Urinary bladder (tissue), 4 donors: ENCODE measurements around the gene SERF1A. TPM values are rescaled to one million over a fixed set of nuclear protein-coding genes. Genes with fewer than 3 reads are reported as not detected.
"Not testable (repeated sequence)": the region's sequence is repeated elsewhere in the genome, so short reads cannot be mapped to it uniquely, and the experiment has no call there.

ENCODE experiments used
- DNase-seq: peaks from one replicate; pipeline ENCODE4 v3.0.0-alpha.2; 2015; ENCODE audit errors: extremely low spot score
- H3K27ac ChIP-seq: one replicate; pipeline ENCODE4 v1.5.1; 2013; ENCODE audit warnings: low read depth, mild to moderate bottlenecking, moderate library complexity
- H3K36me3 ChIP-seq: one replicate; pipeline ENCODE4 v1.6.1; 2013; ENCODE audit warnings: mild to moderate bottlenecking, moderate library complexity; ENCODE audit not compliant: insufficient read depth
- H3K4me1 ChIP-seq: one replicate; pipeline ENCODE4 v1.6.1; 2013; ENCODE audit warnings: mild to moderate bottlenecking, moderate library complexity; ENCODE audit not compliant: insufficient read depth
- H3K4me3 ChIP-seq: one replicate; pipeline ENCODE4 v1.5.1; 2013; ENCODE audit warnings: low read depth, low read length
- WGBS: extraction: QIAGEN DNeasy Blood & Tissue Kit; methylation state at CpG from one replicate; pipeline ENCODE4 v1.1.7; 2013; 5-methylcytosine and 5-hydroxymethylcytosine counted together
- polyA plus RNA-seq: library from polyadenylated mRNA; stranded (reverse); fragments of 200-250 nt; gene quantifications from one replicate; pipeline ENCODE4 v1.2.3, GENCODE V29; 2013
- small RNA-seq: library from RNA; depleted of rRNA; stranded (forward); fragments of <200 nt; gene quantifications from one replicate; pipeline ENCODE3, GENCODE V24; 2014
- total RNA-seq: library from RNA; depleted of rRNA; stranded (reverse); fragments of >200 nt; gene quantifications from one replicate; pipeline ENCODE4 v1.2.3, GENCODE V29; 2014
- donor health status: healthy with polysubstance abuse.
- donor health status: healthy.

Gene SERF1A
- total RNA-seq, result 6.7 TPM
- polyA plus RNA-seq, result 3.1 TPM

DNA sequence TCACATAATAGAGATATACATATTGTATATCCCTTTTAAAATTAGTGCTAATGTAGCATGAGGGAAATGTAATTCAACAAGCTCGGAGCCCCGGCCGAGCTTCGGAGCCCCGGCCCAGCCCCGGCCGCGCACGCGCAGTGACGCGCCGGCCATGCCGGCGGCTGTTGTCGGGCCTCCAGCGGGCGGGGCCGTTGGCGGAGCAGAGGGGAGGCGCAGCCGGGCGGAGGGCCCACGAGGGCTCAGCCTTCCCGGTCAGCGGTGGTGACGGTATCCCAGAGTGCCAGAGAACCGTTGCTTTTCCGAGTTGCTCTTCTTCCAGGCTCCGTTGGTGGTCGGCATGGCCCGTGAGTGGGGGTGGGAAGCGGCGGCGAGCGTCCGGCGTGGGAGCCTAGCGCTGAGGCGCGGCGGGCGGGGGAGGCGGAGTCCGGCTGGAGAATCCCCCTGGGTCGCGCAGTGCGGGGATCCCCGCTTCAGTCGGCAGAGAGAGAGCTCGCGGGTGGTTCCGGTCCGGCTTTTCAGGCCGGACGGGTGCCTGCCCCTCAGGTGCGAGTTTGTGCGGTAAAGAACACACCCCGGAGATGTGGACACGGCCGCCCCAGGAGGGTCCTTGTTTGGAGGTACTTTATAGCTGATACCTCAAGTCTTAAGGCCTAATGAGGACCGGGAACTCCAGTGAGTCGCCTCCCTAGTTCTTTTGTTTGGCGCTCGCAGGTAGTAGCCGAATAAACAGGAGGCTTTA is at the start of gene SERF1A:
Gene SERF1A, plus strand, starts transcription at position 137 of the 739 bp plus-strand sequence. Its CDS starts 201 bp downstream, at position 338.
- not testable (repeated sequence) for H3K4me1 ChIP-seq, H3K4me3 ChIP-seq, DNase-seq, H3K27ac ChIP-seq, H3K36me3 ChIP-seq
- no CpG with 5 or more reads among the region's 66 CpGs for WGBS

DNA sequence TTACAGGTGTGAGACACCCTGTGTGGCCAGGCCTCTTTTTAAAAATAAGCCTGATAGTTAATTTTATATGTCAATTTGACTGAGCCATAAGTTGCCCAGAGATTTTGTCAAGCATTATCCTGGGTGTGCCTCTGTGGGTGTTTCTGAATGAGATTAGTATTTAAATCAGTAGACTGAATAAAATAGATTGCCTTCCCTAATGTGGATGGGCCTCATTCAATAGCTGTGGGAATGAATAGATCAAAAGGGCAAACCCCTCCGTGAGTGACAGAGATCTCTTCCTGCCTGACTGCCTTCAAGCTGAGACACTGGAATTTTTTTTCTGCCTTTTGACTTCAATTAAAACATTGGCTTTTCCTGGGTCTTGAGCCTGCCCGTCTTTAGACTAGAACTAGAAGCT is 33.7 kb upstream of the SERF1A start:
- H3K27ac ChIP-seq, DNase-seq, H3K4me1 ChIP-seq, H3K4me3 ChIP-seq, H3K36me3 ChIP-seq: not testable (repeated sequence)
- WGBS, result no CpG with 5 or more reads among the region's 2 CpGs

DNA sequence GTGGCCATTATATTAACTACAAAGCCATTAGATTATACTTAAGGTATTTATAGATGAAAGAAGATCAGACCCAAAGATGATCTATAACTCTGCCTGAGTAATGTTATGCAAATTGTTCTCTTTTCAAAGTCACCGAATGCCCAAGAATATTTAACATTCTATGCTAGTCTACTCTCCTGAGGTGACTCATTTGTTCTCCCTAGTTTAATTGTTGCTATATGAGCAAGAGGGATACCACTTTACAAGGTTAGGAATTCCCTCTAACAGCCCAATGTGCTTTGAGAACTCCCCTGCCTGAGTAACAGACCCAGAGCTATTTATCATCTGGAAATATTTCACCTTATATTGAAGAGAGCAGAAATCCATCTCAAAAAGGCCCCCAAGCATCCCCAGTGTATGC is 29.8 kb upstream of the SERF1A start:
- H3K27ac ChIP-seq, H3K36me3 ChIP-seq, H3K4me3 ChIP-seq, DNase-seq, H3K4me1 ChIP-seq: not testable (repeated sequence)
- WGBS, result no CpG with 5 or more reads among the region's 1 CpG

DNA sequence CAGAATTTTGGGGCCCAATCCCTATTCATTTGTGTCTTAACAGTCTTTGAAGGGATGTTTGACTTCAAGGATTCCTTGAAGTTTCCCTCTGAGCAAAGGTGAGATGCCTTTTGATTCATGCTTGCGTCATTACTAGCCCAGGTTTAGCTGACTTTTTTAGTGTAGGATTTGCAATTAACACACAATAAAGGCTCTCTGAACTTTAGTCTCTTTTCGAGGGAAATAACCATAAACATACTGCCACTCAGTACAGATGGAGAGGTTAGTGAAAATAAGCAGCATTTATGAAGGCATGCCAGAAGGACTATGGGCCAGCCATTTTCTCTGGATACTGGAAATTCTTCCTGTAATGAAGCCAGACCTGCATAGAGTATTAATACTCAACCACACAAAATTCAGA is 4.4 kb upstream of the SERF1A start:
- not testable (repeated sequence) for H3K36me3 ChIP-seq, DNase-seq, H3K4me1 ChIP-seq, H3K4me3 ChIP-seq, H3K27ac ChIP-seq
- WGBS, result no CpG with 5 or more reads among the region's 2 CpGs

DNA sequence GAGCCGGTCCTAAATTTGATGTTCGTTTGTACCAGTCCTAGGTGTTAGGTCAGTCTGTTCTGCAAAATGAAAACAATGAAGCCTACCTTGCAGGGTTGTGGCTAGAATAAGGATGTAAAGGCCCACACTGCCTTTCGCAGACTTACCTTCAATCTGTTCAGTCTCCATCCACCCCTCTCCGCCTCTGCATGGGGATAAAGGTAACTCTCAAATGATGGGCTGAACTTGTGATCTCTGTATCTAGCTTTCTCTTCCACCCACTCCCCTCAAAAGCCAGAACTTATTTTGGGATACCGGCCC is 753 bp downstream of the SERF1A start:
- not testable (repeated sequence) for H3K4me3 ChIP-seq, H3K36me3 ChIP-seq, H3K27ac ChIP-seq, H3K4me1 ChIP-seq, DNase-seq
- no CpG with 5 or more reads among the region's 5 CpGs for WGBS

DNA sequence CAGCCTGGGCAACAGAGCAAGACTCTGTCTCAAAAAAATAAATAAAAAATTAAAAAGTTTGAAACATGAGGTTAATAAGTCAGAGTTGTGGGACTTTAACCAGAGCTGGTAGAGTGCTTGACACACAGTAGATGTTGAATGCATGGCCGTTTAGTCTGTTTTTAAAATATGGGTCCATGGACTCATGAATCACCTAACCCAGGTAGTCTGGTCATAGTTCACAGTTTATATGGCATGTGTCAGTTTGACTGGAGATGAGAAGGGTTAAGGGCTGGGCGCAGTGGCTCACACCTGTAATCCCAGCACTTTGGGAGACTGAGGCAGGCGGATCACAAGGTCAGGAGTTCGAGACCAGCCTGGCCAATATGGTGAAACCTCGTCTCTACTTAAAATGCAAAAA is 6.2 kb downstream of the SERF1A start:
- no CpG with 5 or more reads among the region's 5 CpGs for WGBS
- H3K4me1 ChIP-seq, H3K36me3 ChIP-seq, H3K27ac ChIP-seq, DNase-seq, H3K4me3 ChIP-seq: not testable (repeated sequence)

DNA sequence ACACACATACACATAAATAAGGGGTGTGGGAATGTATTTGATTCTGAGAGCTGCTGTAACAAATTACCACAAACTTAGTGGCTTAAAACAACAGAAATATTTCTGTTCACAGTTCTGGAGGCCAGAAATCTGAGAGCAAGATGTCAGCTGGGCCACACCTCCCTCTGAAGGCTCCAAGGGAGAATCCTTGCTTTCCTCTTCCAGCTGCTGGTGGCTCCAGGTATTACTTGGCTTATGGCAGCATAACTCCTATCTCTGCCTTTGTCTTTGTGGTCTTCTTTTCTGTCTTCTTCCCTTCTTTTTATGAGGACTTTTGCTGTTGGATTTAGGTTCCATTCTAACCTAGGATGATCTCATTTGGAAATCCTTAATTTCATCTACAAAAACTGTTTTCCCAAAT is 16.4 kb downstream of the SERF1A start:
- H3K27ac ChIP-seq, DNase-seq, H3K4me1 ChIP-seq, H3K36me3 ChIP-seq, H3K4me3 ChIP-seq: not testable (repeated sequence)

DNA sequence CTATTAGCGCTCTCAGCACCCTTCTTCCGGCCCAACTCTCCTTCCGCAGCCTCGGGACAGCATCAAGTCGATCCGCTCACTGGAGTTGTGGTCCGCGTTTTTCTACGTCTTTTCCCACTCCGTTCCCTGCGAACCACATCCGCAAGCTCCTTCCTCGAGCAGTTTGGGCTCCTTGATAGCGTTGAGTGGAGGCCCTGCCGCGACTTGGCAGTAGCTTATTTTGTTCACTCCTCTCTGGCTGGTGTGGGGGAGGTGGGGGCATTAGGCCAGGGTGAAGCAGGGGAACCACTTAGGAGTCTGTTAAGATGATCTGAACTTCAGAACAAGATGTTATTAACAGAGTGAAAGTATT is 24.7 kb downstream of the SERF1A start:
- not testable (repeated sequence) for H3K36me3 ChIP-seq, H3K4me1 ChIP-seq, DNase-seq, H3K27ac ChIP-seq, H3K4me3 ChIP-seq
- WGBS, result no CpG with 5 or more reads among the region's 16 CpGs

DNA sequence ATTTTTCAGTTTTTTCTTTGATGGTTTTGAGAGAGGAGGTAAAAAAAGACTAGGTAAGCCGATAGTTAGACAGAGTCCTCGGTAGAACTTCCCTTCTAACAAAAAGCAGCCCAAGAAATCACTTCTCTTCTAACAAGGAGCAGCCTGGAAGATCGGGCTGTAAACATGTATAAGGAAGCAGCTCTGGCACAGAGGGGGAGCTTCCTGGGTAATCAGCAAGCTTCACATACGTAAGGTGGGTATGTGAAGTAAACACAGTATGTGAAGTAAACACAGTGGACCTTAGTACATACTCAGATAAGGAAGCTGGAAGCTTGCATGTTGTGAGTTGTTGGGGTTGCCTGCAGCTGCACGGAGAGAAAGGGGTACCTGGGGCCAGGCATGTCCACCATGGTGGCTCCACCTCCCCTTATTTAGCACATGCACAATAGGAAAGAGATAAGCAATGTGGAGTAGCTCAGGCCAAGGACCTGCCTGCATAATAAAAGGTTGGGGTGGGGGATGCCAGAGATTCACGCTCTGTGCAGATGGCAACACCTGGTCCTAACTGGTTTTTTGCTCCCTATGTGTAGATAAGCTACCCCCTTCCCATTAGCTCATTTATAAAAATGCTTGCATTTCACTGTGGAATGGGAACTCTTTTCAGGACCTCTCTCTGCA is 31.4 kb downstream of the SERF1A start:
- WGBS, result no CpG with 5 or more reads among the region's 6 CpGs
- not testable (repeated sequence) for H3K4me1 ChIP-seq, H3K4me3 ChIP-seq, H3K27ac ChIP-seq, H3K36me3 ChIP-seq, DNase-seq

DNA sequence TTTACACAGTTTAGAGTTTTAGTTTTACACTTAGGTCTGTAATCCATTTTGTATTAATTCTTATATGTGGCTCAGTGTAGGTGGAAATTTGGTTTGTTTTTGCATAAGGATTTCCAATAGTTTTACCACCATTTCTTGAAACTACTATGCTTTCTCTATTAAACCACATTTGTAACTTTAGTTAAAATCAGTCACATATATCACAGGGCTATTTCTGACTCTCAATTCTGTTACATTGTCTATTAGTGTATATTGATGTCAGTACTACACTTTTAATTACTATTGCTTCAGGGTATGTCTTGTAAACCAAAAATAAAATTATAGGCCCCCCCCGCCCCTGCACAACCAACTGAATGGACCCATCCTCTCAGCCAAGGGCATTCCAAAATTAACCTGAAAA is 32.1 kb downstream of the SERF1A start:
- DNase-seq, H3K36me3 ChIP-seq, H3K4me3 ChIP-seq, H3K4me1 ChIP-seq, H3K27ac ChIP-seq: not testable (repeated sequence)
- WGBS, result no CpG with 5 or more reads among the region's 1 CpG

DNA sequence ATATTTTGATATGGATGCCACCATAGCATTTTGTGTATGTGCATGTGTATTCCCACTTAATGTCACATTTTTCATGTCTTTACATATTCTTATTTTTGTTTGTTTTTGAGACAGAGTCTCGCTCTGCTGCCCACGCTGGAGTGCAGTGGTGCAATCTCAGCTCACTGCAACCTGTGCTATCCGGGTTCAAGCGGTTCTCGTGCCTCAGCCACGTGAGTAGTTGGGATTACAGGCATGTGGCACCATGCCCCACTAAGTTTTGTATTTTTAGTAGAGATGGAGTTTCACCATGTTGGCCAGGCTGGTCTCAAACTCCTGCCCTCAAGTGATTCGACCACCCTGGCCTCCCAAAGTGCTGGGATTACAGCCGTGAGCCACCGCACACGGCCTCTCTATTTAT is 52.6 kb downstream of the SERF1A start:
- not testable (repeated sequence) for H3K4me3 ChIP-seq, H3K4me1 ChIP-seq, H3K27ac ChIP-seq, H3K36me3 ChIP-seq, DNase-seq
- 100% methylated on average over 6 of the region's 10 CpGs for WGBS

Small RNA genes within 50 kb of the gene (small RNA-seq; reads per million reads assigned to genes)
- not detected for gene CDH12P1

Other genes starting within 250 kb of the SERF1A start
- 45.0 TPM for gene SMN1, start 24.4 kb downstream of the SERF1A start, total RNA-seq
- gene SMN1, start 24.4 kb downstream of the SERF1A start, polyA plus RNA-seq, result 37.0 TPM
- gene NAIP, start 124.7 kb downstream of the SERF1A start, total RNA-seq, result 44.0 TPM
- 8.2 TPM for gene NAIP, start 124.7 kb downstream of the SERF1A start, polyA plus RNA-seq
- gene GTF2H2, start 167.0 kb downstream of the SERF1A start, total RNA-seq, result 70.0 TPM
- 9.6 TPM for gene GTF2H2, start 167.0 kb downstream of the SERF1A start, polyA plus RNA-seq